ENCODE data around the gene CASQ1. TPM values are rescaled to one million over a fixed set of nuclear protein-coding genes. Genes with fewer than 3 reads are reported as not detected.
A peak's percentile ranks its signal among the peaks of the same experiment; 100 is the strongest.

Gene CASQ1
- total RNA-seq, 1 donor from 2014 or later = 39.2 TPM

- intact Hi-C loops (cut with micrococcal nuclease) = no loop called here
- no peak overlapping the region for H3K4me3 ChIP-seq
- peaks cover 57% of the 10 kb centered on the region for H3K36me3 ChIP-seq
- no peak for TF ChIP-seq CTCF (IDR thresholded peaks at IDR 0.05; ENCODE audit: borderline replicate concordance)
- no peaks in the 10 kb centered on the region for H3K27me3 ChIP-seq (ENCODE audit: low read depth)
- no peak for DNase-seq
- peak overlapping the region; percentile 96 for H3K27ac ChIP-seq (replicated peaks)
- peaks cover 72% of the 10 kb centered on the region for H3K4me1 ChIP-seq
- no peaks in the 10 kb centered on the region for H3K9me3 ChIP-seq (replicated peaks)
Measured at GRCh38 chr1:160211046-160211790, 20.8 kb downstream of the CASQ1 start.

- intact Hi-C loops (cut with micrococcal nuclease) = no loop called here
- H3K27ac ChIP-seq (replicated peaks) = peak overlapping the region; percentile 66
- TF ChIP-seq CTCF (IDR thresholded peaks at IDR 0.05; ENCODE audit: borderline replicate concordance) = no peak
- peaks cover 79% of the 10 kb centered on the region for H3K36me3 ChIP-seq
- H3K9me3 ChIP-seq (replicated peaks) = no peaks in the 10 kb centered on the region
- no peak for DNase-seq
- H3K4me1 ChIP-seq = peaks cover 72% of the 10 kb centered on the region
- H3K27me3 ChIP-seq (ENCODE audit: low read depth) = no peaks in the 10 kb centered on the region
- H3K4me3 ChIP-seq = no peak overlapping the region
Measured at GRCh38 chr1:160214481-160215140, 24.2 kb downstream of the CASQ1 start.

GRCh38 chr1:160216301-160216700, 25.9 kb downstream of the CASQ1 start:
- TF ChIP-seq CTCF (IDR thresholded peaks at IDR 0.05; ENCODE audit: borderline replicate concordance) = no peak
- Histone ChIP-seq H3K9me3 (replicated peaks) (no peaks in the 10 kb centered on the region), H3K4me1 (peaks cover 70% of the 10 kb centered on the region), H3K27me3 (ENCODE audit: low read depth) (no peaks in the 10 kb centered on the region), H3K27ac (replicated peaks) (peak overlapping the region; percentile 66), H3K36me3 (peaks cover 90% of the 10 kb centered on the region), H3K4me3 (no peak overlapping the region)
- no peak for DNase-seq
- intact Hi-C loops (cut with micrococcal nuclease) = no loop called here

- intact Hi-C loops (cut with micrococcal nuclease) = no loop called here
- Histone ChIP-seq H3K27ac (replicated peaks) (peak overlapping the region; percentile 66), H3K4me3 (no peak overlapping the region), H3K27me3 (ENCODE audit: low read depth) (no peaks in the 10 kb centered on the region), H3K36me3 (peaks cover 90% of the 10 kb centered on the region), H3K9me3 (replicated peaks) (no peaks in the 10 kb centered on the region), H3K4me1 (peaks cover 60% of the 10 kb centered on the region)
- TF ChIP-seq CTCF (IDR thresholded peaks at IDR 0.05; ENCODE audit: borderline replicate concordance) = no peak
- DNase-seq = no peak
Measured at GRCh38 chr1:160217481-160218051, 27.2 kb downstream of the CASQ1 start.

GRCh38 chr1:160219062-160219929, 28.9 kb downstream of the CASQ1 start:
- no peak overlapping the region for H3K4me3 ChIP-seq
- DNase-seq = peak; percentile 38
- H3K27ac ChIP-seq (replicated peaks) = peak overlapping the region; percentile 66
- intact Hi-C loops (cut with micrococcal nuclease) = no loop called here
- peaks cover 60% of the 10 kb centered on the region for H3K4me1 ChIP-seq
- TF ChIP-seq CTCF (IDR thresholded peaks at IDR 0.05; ENCODE audit: borderline replicate concordance) = peak; percentile 78
- no peaks in the 10 kb centered on the region for H3K9me3 ChIP-seq (replicated peaks)
- H3K27me3 ChIP-seq (ENCODE audit: low read depth) = no peaks in the 10 kb centered on the region
- H3K36me3 ChIP-seq = peaks cover 90% of the 10 kb centered on the region
